Inflammatory macrophage treated with lipopolysaccharide for 1 hour (primary cell): ENCODE measurements around the gene YTHDF2.
"Not testable (repeated sequence)": the region's sequence is repeated elsewhere in the genome, so short reads cannot be mapped to it uniquely, and the experiment has no call there.

ENCODE experiments used
- DNase-seq, 2 donors: peaks; one replicate each; pipeline ENCODE4 v3.0.0-alpha.2; 2020 to 2022

The YTHDF2 gene

DNA sequence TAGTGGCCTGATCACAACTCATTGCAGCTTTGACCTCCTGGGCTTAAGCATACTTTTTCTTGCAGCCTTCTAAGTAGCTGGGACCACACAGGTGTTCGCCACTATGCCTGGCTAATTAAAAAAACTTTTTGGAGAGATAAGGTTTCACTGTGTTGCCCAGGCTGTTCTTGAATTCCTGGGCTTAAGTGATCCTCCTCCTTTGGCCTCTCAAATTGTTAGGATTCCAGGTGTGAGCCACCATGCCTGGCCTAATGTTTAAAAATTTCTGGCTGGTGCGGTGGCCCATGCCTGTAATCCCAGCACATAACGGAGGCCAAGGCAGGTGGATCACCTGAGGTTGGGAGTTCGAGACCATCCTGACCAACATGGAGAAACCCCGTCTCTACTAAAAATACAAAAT, 24.4 kb downstream of the YTHDF2 start:
- no peak for DNase-seq

DNA sequence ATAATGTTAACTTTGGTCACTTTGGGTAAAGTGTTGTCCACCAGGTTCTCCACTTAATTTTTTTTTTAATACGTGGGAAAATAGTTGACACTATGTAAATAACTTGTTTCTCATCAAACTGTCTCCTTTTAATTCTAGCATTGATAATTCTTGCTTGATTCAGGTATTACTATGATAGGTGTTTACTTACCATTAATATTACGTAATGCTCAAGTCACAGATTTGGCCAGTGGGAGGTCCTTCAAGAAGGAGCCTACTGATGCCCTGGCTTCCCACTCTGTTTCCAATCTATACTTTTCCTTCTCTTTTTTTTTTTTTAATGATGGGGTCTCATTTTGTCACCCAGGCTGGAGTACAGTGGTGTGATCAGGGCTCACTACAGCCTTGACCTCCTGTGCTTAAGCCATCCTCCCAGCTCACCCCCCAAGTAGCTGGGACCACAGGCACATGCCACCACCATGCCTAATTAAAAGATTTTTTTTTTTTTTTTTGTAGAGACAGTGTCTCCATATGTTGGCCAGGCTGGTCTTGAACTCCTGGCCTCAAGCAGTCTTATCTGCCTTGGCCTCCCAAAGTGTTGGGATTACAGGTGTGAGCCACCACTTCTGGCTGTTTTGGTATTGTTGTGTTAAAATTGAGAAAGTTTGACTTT, 29.9 kb downstream of the YTHDF2 start:
- DNase-seq: no peak

DNA sequence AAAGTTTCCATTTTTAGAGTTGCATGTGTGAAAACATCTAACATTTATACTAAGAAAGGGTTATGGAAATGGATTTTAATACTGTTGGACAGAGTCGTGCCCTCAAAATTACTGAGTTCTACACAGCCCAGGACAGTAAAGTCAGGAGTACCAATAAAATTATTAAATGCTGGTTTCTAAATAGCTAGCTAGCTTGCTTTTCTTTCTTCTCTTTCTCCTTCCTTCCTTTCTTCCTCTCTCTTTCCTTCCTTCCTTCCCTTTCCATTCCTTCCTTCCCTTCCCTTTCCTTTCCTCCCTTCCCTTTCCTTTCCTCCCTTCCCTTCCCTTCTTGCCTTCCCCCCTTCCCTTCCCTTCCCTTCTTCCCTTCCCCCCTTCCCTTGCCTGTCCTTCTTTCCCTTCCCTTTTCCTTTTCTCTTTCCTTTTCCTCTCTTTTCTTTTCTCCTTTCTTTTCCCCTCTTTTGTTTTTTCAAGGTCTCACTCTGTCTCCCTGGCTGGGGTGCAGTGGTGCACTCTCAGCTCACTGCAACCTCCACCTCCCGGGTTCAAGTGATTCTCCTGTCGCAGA, 33.9 kb downstream of the YTHDF2 start:
- no peak for DNase-seq

DNA sequence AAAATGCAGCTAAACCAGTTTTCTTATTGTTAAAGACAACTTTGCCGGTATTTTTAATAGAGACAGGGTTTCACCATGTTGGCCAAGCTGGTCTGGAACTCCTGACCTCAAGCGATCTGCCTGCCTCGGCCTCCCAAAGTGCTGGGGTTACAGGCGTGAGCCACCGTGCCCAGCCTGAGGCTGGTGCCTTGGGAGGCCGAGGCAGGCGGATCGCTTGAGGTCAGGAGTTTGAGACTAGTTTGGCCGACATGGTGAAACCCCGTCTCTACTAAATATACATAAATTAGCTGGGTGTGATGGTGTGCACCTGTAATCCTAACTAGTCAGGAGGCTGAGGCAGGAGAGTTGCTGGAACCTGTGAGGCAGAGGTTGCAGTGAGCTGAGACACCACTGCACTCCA, 35.2 kb downstream of the YTHDF2 start:
- not testable (repeated sequence) for DNase-seq

DNA sequence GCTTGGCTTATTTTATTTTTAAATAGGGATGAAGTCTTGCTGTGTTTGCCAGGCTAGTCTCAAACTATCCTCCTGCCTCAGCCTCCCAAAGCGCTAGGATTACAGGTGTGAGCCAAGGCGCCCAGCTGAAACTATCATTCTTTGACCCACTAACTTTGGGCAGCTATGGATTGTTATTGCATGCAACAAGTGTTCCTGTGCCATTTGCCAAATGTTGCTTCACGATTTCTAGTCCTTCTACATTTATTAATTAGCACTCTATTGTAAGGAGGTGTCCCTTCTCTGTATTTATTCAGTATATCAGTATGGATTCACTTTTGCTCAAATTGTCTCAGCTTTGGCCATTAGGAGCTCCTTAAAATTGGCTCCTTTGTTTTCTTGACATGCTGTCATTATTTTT, 36.4 kb downstream of the YTHDF2 start:
- DNase-seq: no peak

DNA sequence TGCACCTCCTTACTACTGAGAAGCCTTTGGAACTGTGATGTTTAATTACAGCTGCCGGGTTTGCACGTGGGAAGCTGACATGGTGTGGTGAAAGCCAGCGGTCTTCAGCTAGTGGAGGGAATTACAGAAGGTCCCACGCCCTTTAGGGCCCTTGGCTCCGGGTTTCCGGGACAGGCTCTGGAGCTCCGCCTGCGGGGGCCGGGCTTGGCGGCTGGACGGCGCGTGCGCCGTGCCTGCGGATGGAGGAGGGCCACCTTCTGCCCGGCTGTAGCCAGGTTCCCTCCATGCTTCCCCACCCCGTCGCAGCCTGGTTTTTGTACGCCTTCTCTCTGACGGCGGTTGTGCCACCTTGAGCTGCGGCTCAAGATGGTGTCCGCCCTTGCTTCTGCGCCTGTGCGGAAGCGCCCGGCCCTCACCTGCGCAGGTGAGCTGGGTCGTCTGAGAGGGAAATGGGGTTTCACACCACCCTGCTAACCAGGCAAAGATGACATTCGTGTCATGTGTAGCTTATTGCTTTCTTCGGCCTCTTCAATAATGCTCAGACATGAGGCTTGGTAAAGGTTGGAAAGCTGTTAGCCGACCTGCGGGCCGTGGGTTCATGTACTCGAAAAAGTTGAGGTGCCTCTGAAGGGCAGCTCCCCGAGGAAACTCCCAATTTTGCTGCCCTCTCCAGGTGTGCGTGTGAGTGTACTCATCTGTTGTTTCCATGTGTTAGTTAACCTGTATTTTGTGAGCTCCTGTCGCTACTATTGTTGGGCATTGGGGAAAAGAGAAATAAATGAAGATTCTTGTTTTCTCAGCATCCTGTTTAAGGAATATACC, 38.6 kb downstream of the YTHDF2 start:
- peak; percentile 88 for DNase-seq

DNA sequence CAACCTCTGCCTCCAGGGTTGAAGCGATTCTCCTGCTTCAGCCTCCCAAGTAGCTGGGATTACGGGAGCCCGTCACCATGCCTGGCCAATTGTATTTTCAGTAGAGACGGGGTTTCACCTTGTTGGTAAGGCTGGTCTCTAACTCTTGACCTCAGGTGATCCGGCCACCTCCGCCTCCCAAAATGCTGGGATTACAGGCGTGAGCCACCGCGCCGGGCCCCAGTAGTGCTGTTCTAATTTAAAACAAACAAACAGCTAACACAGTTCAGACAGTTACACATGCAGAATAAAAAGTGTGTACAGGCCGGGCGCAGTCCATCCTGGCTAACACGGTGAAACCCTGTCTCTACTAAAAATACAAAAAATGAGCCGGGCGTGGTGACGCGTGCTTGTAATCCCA, 39.6 kb downstream of the YTHDF2 start:
- DNase-seq: no peak

DNA sequence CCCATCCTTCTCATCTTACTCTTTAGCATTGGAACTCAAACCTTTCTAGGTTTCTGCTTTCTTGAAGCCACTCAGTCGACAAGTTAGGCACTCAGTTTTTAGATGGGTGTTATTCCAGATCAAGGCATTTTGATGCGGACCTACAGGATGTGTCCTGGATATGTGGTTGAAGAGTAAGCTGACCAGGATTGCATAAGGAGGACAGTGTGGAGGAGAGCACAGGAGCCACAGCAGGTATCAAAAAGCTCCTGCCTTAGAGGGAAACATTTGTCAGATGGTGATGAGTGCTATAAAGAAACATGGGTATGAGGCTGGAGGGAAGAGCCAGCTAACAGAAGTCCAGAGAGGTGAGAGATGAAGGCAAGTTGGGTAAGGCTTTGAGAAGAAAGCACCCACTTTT, 41.3 kb downstream of the YTHDF2 start:
- no peak for DNase-seq

DNA sequence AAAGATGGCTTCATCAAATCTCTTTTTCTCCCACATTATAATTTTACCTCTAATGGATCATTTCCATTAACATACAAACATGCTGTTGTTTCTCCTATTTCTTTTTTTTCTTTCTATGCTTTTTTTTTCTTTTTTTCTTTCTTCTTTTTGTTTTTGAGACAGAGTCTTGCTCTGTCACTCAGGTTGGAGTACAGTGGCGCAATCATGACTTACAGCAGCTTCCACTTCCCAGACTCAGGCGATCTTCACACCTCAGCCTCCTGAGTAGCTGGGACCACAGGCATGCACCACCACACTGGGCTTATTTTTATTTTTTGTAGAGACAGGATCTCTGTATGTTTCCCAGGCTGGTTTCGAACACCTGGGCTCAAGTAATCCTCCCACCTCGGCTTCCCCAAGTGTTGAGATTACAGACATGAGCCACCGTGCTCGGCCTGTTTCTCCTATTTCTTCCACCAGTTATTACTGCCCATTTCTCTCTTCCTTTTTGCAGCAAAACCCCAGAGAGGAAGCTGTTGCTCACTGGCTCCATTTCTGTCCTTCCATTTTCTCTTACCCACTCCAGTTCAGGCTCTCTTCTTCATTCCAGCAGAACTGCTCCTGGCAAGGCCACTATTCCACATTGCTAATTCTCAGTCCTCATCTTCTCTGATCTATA, 43.1 kb downstream of the YTHDF2 start:
- peak; percentile 6 to 35 for DNase-seq

DNA sequence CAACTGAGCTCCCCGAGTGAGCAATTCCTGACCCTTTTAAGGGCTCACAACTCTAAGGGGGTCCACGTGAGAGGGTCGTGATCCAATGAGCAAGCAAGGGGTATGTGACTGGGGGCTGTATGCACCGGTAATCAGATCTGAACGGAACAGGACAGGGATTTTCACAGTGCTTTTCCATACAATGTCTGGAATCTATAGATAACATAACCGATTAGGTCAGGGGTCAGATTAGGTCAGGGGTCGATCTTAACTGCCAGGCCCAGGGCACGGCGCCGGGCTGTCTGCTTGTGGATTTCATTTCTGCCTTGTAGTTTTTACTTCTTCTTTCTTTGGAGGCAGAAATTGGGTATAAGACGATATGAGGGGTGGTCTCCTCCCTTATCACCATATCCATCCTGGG, 44.6 kb downstream of the YTHDF2 start:
- no peak for DNase-seq

DNA sequence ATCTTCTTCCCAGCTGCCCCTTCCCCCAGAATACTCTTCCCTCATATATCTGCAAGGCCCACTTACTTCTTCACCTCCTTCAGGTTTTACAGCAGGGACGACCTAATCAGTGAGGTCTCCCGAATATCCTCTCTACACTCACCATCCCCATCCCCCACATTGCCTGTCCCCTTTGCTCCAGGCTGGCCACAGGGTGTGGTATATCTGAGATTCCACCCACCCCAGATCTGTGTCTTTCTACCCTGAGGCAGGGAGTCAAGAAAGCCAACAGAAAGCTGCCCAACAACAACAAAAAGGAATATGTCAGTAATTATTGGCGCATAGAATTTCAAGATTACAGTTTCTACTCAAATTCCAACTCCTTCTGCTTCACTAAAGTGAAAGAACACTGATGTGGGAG, 45.3 kb downstream of the YTHDF2 start:
- DNase-seq: no peak

DNA sequence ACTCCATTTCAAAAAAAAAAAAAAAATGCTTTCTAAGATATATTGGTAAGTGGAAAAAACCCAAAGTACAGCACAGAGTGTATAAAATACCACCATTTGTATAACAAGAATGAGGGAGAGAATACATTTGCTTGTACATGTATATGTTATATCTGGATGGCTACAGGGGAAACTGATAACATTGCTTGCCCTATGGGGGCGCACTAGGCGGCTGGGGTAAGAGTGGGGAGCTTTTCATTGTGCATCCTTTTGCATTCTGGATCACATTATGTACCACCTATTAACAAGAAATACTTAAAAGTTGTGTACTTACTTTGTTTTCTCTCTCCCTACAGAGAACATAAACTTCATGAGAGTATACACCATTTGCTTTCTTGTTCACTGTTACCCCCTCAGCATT, 46.6 kb downstream of the YTHDF2 start:
- DNase-seq: no peak

DNA sequence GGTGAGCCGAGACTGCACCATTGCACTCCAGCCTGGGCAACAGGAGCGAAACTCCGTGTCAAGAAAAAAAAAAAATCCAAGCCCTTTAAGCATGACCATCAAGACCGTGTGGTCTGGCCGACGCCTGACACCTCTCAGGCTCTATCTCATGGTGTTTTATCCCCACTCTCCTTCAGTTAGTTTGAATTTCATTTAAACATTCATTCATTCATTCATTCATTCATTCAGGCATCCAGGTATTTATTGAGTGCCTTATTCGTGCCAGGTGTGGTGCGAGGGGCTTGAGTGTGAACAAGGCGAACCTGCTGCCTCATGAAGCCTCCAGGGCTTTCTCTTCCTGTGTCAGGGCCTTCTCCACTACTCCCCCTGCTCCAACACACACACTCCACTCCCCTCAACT, 52.7 kb downstream of the YTHDF2 start:
- DNase-seq: no peak

DNA sequence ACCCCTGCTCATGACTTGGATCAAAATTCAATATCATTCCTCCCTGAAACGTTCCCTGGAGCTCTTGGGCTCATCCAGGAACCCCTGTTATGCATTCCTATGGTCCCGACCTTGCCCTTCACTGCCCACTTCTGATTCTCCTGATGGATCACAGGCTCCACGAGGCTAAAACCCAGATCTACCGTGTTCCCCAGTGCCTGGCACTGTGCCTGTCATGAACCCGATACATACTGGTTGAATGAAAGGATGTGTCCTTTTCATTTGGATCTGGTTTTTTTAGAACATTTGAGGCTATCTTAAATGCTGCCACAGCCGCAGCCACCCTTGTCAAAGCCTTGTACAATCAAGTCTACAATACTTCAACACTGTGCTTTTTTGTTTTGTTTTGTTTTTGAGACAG, 53.1 kb downstream of the YTHDF2 start:
- no peak for DNase-seq

DNA sequence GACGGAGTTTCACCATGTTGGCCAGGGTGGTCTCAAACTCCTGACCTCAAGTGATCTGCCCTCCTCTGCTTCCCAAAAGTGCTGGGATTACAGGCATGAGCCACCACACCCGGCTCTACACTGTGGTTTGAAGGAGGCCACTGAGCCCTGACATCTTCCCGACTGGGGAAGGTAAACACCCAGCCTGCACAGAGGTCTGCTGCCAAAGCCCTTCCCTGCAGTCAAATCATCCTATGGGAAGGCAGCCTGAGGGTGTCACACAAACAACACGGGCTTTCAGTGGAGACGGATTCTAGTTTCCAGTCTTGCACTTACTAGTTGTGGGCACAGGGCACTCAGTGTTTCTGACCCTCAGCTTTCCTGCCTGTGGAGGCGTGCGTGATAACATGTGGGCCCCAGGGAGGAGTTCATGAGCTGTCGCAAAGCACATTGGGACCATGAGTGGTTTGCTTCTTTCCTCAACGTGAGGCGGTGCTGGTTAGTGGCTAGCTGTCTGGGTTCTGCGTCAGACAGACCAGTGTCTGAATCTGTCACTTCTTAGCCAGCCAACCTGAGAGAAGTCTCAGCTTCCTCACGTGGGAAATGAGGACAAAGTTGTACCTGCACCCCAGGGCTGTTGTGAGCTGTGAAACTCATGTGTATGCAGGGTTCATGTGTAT, 53.8 kb downstream of the YTHDF2 start:
- DNase-seq: no peak

DNA sequence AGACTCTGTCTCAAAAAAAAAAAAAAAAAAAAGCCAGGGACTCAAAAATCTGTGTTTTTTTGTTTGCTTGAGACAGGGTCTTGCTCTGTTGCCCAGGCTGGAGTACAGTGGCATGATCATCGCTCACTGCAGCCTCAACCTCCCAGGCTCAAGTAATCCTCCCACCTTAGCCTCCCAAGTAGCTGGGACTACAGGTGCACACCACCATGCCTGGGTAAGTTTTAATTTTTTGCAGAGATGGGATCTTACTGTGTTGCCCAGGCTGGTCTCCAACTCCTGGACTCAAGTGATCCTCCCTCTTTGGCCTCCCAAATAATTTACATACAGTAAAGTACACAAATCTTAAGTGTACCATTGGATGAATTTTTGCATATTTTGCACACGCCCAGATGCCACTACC, 55.2 kb downstream of the YTHDF2 start:
- not testable (repeated sequence) for DNase-seq

DNA sequence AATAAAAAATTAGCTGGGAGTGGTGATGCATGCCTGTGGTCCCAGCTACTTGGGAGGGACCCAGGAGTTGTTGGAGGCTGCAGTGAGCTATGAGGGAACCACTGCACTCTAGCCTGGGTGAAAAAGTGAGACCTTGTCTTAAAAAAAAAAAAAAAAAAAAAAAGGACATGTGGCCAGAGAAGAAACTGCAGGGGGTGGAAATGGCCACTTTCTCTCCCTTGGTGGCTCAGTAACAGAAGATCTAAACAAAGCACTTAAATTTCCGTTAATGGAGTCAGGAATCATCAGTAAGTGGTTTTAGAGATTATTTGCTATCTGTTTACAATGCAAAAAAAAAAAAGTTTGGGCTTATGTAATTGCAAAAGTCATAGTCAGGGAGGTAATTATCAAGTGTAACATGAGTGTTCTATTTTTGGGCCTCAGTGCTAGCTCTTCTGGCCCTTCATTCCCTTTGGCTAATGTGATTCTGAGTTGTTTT, 55.9 kb downstream of the YTHDF2 start:
- DNase-seq: no peak

DNA sequence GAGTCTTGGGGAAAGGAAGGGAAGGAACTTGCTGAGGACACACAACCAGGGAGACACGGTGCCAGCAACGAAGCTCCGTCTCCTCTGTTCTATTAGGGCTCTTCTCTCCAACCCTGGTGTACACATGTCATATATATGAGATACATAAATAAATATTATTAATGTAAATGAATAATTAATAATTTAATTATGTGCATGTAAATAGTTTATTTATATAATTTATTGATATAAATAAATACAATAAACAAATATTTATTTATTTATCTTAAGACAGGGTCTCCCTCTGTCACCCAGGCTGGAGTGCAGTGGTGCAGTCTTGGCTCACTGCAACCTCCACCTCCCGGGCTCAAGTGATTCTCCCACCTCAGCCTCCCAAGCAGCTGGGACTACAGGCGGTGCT, 57.8 kb downstream of the YTHDF2 start:
- not testable (repeated sequence) for DNase-seq

DNA sequence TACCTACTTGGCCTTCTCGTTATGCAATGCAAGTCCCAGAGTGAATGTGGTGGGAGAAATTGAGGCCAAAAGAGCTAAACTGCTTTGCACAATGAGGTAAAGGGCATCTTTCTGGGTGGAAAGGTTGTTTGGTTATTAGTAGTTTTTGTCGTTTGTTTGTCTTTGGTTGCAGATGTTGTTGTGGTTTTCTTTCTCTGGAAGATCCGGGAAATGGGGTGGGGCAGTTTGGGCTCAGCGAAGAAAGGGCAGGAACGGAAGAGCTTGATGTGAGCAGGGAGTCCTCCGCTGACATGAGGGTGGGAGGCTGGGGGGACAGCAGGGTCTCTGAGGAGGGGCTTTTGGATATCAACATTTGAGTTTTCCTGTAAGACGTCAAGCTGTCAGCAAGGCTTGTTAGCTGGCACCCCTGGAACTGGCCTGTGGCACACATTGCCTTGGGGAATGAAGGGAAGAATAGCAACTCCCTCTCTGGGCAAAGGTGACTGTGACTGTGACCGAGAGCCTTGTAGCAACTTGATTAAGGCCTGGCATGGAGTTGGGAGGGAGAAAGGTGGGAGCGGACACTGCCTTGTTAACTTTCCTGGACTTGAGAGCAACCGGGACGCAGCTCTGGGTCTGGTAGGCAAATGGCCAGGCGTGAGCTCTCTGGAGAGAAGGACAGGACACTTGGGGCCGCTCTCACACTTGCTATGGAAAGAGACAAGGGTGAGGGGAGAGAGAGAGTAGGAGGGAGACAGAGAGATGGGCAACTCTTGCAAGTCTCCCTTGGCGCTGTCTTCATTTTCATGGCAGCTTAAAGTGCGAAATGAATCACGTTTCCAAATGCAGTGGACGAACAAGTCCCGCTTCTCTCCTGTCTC, 59.8 kb downstream of the YTHDF2 start:
- DNase-seq: no peak

DNA sequence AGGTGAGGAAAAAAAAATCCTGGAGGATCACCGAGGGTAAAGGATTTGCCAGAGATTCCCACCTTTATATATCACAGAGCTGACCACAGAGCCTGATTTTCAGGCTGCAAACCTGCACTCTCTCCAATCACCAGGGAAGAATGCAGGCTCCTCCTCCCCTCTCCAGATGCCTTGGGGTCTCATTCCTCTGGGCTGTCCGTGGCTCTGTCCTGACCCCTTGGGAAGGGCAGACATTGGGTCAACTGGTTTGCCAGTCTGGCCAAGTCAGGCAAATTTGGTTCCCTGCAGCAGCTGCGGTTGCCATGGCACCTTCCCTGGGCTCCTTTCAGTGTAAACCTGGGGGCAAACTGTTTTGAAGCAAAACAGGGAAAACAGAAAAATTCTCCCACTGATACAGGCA, 63.6 kb downstream of the YTHDF2 start:
- DNase-seq: no peak

DNA sequence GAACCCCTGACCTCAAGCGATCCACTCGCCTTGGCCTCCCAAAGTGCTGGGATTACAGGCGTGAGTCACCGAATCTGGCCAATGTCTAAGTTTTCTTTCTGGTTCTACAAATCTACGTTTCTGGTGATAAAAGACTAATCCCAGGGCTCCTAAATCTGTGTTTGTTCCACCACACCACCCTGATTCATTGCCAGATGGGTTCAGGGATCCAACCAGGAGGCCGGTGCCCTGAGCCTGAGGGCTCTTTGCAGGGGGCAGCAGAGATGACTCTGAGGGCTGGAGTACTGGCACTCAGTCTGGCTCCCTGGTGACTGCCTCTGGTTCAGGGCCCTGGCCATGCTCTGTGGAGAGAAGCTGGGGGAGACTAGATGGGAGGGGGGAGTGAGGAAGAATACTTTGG, 64.7 kb downstream of the YTHDF2 start:
- DNase-seq: no peak

DNA sequence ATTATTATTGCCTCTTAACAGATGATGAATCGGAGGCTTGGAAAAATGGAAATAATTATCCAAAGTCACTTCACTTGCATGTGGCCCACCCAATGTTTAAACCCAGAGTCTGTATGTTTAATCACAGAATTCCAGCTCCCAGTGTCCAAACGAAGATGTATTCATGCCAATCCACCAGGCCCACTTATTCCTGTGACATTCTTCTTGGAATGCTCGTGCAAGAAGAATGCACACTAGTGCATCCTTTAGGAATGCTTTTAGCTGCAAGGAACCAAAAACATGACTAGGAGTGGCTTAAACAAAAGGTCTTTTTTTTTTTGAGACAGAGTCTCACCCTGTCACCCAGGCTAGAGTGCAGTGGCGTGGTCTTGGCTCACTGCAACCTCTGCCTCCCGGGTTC, 66.3 kb downstream of the YTHDF2 start:
- no peak for DNase-seq
